HCEC 1CT (cell line): ENCODE measurements around the gene LIAS.
"Not testable (repeated sequence)": the region's sequence is repeated elsewhere in the genome, so short reads cannot be mapped to it uniquely, and the experiment has no call there.

Experiments used
- DNase-seq: peaks from one replicate; pipeline ENCODE4 v3.0.0-alpha.2; 2017

LIAS gene

DNA sequence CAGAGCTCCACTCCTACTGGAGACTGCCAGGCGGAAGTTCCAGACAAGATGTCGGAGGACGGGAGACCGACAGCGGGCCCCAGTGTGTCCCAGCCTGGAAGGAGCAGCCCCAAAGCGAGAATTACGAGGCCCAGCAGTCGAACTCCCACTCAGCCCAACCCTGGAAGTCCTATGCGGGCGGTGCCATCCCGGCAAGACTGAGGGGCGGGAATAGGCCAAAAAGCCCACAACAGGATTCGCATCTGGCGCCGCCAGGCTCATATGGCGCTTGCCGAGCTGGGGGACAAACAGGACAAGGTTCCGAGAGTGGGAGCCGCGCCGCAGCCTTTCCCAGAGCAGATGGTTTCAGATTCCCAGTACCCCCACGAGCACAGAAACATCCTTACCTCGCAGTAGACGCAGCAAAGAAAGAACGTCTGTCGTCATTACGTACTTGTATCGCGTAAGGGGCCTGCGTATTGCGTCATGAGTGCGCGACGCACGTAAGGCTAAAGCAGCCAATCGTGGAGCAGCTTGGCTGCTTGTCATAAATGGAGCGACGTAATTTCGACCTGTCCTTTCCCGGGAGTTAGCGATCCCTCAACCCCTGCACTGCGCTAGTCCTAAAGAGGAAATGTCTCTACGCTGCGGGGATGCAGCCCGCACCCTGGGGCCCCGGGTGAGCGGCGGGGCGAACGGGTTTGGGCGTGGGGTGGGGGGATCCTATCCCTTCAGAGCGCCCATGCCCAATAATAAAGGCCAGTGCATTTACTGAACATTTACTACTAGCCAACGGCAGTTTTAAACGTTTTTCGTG is at the start of gene LIAS, which contains the start of gene RPL9:
Gene LIAS (plus strand): TSS at position 552 of the 796 bp plus-strand sequence. CDS start 62 bp downstream, at position 614.
Gene RPL9 (minus strand): TSS at position 418 of the 796 bp plus-strand sequence. CDS start 483 bp downstream, outside the sequence.
- peak; percentile 94 for DNase-seq

DNA sequence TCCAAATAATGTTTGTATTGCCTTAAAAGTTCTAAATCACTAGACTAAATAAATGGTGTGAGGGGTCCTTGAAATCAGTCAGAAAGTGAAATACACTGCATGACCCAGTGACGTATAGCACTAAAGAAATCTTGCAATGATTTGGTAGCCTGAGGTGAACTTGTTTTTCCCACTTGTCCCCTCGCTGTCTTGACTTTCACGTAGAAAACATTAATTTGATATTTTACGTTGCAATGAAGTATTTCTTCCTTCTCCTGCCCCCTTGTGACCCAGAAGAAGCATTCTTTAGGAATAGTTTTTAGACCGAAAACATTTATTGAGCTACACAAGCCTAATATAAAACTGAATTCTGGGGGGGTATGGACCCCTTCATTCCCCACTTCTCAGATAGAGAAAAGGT is 48.4 kb upstream of the LIAS start:
- no peak for DNase-seq

DNA sequence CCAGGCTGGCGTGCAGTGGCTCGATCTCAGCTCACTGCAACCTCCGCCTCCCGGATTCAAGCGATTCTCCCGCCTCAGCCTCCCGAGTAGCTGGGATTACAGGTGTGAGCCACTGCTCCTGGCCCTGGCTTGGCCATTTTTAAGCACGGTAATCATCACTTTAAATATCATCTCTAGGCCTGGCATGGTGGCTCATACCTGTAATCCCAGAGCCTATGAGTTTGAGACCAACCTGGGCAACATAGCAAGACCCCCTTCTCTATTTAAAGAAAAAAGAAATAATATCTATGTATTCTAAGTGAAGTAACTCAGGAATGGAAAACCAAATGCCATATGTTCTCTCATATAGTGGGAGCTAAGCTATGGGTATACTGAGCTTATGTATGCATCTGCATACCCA is 47.3 kb upstream of the LIAS start:
- DNase-seq: not testable (repeated sequence)

DNA sequence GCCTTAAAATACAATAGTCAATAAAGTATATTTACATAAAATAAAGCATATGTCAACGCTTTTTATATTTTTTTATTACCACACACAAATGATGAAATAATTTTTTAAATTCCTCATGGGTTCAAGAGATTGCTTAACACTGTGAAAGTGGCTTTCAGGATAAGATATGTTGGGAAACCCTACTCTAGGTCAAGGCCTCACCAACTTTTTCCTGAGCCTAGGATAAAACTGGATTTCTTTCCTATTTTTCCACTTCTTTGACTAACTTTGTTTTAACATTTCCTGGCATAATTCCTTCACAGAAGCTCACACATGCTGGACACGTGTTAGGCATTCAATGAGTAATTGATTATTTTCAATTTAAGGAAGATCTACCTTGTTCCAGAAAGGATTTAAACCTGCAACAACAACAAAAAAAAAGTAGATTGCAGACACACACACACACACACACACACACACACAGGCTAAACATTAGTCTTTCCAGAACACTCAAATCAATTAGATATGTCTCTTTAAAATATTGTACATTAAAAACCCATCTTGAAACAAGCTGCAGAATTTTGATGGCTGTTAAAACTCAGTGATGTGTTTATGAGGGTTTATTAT is 43.1 kb upstream of the LIAS start:
- DNase-seq: peak; percentile 9

DNA sequence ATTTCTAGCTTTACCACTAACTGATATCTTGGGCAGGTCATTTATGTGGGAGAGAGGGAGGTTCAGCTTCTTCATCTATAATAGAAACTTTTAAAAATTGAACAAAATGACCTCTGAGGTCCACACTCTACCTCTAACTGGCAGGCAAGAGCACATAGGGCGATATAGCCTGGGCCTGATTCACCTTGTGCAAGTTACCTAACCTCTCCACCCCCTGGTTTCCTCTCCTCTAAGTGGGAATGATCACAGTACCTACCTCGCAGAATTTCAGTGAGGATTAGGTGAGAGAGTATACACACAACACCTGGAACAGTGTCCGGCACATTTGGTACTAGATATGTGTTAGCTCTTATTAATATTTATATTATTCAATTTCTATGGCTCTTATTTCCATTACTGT is 36.6 kb upstream of the LIAS start:
- no peak for DNase-seq

DNA sequence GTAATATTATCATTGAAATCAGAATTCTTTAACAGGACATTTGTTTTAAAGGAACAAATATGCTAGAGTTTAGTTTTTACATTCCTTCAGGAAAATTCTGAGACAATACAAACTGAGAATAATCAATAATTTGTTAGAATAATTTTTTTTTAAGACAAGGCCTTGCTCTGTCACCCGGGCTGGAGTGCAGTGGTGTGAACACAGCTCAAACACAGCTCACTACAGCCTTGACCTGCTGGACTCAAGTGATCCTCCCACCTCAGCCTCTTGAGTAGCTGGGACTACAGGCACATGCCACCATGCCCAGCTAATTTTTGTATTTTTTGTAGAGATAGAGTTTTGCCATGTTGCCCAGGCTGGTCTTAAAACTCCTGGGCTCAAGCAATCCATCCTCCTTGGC is 33.6 kb upstream of the LIAS start:
- not testable (repeated sequence) for DNase-seq

DNA sequence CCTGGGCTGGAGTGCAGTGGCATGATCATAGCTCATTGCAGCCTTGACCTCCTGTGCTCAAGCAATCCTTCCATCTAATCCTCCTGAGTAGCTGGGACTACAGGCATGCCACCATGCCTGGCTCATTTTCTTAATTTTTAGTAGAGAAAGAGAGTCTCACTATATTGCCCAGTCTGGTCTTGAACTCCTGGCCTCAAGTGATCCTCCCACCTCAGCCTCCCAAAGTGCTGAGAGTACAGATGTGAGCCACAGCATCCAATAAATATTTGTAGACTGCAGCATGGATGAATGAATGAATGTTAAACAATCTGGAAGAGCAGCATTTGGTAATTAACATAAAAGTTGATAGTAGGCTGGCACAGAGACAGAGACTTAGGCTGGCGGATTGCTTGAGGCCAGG is 32.1 kb upstream of the LIAS start:
- DNase-seq: no peak

DNA sequence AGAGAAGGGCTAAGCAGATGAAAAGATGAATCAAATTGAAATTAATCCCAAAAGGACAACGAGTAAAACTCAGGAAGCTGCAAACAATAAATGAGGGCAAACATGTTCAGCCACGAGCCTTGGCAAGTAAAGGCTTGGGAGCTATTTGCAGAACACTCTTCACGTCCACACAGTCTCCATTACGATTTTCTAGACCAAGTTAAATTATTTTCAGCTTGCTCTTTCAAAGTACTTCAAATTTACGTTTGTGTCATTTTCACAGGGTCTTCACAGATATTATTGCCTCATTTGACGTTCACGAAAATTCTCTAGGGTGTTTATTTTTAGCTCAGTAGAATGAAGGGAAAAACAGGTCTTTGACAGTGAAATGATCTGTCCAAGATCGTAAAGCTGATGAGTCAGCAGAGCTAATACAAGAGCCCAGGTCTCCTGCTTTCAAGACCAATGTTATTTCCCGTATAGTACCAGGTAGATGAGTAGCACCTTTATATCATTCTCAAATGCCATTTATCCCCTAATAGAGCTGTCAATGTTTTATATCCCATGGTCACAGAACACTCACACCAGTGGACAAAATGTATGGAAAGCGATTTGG is 31.2 kb upstream of the LIAS start:
- no peak for DNase-seq

DNA sequence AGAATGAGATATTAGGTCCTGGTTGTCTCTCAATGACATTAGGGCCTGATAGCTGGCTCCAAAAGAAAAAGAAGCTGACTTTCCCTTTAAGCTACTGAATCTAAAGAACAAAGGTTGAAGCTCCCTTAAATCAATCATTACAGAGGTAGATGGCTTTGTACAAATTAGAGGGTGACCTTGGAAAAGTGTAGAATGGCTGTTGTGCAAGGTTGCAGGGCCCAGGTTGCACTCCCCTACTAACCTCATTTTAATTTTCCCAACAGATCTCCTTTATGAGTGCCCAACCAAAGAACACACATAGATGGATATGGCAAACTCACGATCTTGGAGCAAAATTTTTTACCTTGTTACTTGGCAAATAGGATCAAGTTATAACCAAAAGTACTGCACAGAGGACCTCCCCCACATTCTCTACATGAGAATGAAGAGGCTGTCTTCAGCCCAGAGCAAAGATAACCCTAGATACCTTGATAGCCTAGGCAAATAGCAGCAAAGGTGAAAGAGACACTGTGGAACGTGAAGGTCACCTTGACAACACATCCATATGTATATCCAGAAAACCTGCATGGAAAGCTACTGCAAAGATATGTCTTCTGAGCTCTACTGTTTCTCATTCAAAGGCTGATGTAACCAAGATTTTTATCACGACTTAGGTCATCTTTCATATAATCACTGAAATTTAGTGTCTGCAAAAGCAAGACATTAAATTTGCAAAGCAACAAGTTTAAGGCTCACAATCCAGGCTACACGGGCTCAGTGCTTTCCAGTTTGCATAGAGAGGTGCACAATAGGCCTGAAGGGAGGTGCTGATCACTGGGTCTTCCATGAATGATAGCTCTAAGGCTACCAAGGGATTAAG is 29.2 kb upstream of the LIAS start:
- DNase-seq: no peak

DNA sequence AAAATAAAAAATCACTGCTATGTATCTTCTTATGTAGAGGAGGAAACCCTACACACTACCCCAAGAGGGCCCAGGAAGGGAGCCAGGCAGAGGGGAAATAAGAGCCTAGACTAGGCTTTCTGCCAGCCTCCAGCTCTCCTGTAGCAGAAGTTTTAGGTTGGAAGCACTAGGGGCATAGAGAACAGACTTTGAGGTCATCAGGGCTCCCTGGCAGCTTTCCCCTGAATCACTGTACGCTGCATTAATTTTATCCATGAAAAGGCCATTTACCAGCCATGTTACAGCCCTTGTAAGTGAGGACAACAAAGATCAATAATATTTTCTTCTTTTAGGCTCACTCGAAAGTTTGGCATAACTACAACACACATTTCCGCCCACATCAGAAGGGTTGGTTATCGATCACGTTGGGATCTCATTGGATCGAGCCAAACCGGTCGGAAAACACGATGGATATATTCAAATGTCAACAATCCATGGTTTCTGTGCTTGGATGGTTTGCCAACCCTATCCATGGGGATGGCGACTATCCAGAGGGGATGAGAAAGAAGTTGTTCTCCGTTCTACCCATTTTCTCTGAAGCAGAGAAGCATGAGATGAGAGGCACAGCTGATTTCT is 24.9 kb upstream of the LIAS start:
- no peak for DNase-seq

DNA sequence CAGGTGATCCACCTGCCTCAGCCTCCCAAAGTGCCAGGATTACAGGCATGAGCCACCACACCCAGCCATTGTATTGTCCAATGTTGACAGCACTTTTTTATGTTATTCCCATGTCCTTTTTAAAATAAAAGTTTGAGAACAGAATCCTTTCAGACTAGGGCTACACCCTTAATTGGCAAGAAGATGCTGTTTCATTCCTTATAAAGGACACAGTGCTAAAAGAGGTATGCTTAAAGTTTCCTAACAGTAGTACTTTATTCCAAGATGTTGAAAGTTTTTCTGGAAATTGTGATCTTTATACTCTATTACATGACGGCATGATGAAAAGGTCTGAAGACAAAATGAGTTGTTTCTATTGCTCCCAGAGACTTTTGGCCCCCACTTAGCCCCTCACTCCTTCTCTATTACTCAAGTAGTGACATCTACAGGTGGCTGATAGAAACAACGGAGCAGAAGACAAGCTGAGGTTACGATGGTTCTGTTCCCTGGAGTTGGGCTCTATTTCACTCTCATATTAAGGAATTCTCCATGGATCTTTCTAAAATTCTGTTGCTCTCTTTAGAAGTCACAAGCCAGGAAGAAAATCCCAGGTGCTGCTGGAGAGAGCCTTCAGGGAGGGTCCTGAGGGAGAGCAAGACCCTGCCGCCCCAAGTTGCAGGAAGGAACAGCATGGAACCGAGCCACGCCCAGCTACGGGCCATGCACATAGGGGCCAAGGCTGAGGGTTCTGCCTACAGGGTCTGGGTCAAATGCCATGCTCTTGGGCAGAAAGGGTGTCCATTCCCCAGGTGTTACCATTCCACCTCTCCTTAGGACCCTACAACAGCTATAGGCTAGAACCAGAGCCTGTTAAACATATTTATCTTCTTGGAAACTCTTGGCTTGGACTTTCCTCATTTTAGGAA is 22.9 kb upstream of the LIAS start:
- no peak for DNase-seq

DNA sequence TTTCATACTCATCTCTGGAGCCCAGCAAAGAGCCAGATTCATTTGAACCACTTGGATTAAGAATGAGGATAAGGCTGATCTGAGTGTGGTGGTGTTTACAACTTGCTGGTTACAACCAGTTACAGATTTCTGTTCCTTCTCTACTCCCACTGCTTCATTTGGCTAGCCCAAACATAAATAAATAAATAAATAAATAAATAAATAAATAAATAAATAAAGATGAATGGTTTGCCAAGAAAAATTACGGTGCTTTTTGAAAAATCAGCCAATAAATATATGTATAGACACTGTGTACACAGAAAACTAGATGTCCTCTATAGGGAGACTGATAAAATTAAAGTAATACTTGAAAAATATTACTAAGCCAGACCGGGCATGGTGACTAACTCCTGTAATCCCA is 17.3 kb upstream of the LIAS start:
- no peak for DNase-seq

DNA sequence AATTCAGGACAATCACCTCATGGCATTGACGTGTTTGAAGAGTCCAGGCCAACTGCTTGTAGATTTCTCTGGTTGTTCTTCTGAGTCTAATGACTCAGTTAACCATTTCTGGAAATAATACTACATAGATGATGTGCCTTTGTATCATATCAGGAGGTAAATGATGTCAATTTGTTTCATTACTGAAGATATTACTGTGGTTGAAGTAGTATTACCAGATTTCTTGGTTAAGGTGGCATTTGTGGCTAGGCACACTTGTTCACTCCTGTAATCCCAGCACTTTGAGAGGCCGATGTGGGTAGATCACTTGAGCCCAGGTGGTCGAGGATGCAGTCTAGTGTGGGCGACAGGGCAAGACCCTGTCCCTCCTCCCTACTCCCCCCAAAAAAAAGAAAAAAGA is 15.9 kb upstream of the LIAS start:
- no peak for DNase-seq

DNA sequence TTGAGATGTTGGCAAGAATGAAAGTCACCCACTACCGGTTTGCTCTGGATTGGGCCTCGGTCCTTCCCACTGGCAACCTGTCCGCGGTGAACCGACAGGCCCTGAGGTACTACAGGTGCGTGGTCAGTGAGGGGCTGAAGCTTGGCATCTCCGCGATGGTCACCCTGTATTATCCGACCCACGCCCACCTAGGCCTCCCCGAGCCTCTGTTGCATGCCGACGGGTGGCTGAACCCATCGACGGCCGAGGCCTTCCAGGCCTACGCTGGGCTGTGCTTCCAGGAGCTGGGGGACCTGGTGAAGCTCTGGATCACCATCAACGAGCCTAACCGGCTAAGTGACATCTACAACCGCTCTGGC is 12.4 kb upstream of the LIAS start:
- no peak for DNase-seq

DNA sequence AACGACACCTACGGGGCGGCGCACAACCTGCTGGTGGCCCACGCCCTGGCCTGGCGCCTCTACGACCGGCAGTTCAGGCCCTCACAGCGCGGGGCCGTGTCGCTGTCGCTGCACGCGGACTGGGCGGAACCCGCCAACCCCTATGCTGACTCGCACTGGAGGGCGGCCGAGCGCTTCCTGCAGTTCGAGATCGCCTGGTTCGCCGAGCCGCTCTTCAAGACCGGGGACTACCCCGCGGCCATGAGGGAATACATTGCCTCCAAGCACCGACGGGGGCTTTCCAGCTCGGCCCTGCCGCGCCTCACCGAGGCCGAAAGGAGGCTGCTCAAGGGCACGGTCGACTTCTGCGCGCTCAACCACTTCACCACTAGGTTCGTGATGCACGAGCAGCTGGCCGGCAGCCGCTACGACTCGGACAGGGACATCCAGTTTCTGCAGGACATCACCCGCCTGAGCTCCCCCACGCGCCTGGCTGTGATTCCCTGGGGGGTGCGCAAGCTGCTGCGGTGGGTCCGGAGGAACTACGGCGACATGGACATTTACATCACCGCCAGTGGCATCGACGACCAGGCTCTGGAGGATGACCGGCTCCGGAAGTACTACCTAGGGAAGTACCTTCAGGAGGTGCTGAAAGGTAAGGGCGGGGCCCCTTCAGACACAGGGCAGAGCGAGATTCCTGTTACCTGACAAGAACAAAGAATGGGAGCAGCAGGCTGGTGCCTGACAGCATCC is 11.8 kb upstream of the LIAS start:
- DNase-seq: no peak

DNA sequence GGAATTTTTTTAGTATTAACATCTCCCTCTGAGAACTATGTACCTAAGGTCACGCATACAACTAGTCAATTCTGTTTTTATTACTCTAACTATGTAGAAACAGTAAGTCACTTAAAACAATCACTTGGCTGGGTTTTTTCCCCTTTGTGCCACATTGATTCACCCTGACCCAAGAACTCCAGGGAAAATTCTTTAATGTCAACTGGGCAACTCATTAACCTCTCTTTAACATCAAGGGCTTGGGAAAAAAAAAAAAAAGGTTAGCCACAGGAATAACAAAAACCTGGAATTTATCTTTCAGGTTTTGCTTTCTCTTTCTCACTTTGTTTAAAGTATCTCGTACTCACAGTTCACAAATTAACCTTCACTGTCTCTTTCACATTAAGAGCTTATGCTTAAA is 8.2 kb upstream of the LIAS start:
- no peak for DNase-seq

DNA sequence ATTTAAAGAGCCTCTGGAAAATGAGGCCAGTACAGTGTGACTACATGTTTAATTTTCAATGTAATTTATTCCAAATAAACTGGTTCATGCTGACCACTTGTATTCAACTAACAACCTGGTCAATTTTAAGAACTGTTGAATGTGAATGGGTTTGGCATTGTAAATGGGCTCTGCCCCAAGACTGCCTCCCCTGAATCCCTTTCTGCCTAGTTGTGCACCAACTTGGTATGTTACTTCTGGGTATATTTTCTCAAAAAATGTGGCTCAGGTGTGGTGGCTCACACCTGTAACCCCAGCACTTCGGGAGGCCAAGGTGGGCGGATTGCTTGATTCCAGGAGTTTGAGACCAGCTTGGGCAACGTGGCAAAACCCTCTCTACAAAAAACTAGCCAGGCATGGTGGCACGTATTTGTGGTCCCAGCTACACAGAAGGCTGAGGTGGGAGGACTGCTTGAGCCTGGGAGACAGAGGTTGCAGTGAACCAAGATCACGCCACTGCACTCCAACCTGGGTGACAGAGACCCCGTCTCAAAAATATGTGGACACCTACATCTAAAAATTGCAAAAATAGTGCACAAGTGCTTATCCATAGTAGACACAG is 7.3 kb upstream of the LIAS start:
- no peak for DNase-seq

DNA sequence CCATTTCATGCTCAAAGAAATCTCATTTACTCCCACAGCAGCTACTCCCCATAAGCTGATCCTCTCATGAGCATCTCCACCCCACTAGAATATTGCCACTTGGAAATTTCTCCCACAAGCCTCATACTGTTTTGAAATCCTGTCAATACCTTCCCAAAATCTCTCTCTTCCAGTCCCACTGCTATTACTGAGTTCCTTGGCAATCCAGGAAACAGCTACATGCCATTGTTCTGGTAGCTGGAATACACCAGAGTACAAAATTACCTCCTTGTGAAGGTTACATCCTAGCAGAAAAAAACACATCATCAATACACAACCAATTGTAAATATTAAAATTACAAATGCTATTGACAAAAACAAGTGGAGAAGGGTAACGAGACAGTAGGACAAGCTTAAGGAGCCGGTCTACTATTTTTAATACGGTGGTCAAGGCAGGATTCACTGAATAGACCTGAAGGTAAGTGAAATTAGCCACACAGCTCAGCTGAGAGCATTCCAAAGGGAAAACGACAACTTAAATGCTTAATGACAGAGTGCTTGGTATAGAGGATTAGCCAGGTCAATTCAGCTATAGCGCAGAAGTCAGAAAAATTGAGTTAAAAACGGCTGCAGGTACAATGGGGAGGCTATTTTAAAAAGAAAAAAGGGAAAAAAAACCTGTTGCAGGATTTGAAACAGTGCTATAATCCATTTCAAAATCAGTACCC is 6.5 kb upstream of the LIAS start:
- no peak for DNase-seq

DNA sequence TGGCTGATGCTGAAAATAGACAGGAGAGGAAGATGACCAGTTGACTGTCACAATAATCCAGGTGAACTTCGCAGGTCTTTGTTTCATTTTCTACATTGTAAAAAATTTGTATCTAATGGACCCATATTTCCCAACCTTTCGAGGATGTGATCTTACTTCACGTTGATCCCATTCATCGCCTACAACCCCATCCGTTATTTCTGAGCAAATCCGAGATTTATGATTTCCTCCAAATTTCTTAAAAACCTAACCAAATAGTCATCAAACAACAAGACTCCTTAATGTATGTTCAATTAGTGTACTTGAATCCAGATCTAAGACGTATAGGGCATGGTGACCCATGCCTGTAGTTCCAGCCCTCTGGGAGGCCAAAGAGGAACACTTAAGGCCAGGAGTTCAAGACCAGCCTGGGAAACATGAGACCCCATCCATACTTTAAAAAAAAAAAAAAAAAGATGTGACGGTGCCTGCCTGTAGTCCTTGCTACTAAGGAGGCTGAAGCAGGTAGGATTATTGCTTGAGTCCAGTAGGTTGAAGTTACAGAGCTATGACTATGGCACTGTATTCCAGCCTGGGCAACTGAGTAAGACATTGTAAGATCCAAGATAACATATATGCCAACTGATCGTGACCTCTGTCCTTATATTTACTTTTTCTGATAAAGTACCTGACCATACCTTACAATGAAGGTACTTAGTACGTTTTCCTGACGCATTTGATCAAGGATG is 5.8 kb upstream of the LIAS start:
- DNase-seq: no peak
